ENCODE measurements around the gene RAB8A. TPM values are rescaled to one million over a fixed set of nuclear protein-coding genes. Genes with fewer than 3 reads are reported as not detected.

The RAB8A gene
- total RNA-seq, 1 donor from 2014 or later = 34.4 TPM

DNA sequence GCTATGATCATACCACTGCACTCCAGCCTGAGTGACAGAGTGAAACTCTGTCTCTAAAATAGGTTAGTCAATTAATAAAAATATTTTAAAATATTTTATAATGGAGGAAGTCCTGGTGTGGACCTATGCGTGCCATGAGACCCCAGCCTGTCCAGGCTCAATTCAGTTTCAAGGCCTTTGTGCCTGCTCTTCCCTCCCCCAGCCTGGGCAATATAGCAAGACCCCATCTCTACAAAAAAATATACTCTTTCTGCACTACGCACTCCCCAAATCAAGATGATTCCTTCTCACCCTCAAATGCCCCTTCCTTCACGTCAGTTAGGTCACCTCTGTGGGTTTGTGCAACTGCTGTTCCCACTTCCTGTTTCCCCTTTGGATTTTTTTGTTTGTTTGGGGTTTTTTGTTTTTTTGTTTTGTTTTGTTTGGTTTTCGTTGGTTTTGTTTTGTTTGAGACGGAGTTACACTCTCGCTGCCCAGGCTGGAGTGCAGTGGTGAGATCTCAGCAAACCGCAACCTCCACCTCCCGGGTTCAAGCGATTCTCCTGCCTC lies 30.4 kb downstream of the RAB8A start:
- DNase-seq (ENCODE audit: low spot score) = no peak

DNA sequence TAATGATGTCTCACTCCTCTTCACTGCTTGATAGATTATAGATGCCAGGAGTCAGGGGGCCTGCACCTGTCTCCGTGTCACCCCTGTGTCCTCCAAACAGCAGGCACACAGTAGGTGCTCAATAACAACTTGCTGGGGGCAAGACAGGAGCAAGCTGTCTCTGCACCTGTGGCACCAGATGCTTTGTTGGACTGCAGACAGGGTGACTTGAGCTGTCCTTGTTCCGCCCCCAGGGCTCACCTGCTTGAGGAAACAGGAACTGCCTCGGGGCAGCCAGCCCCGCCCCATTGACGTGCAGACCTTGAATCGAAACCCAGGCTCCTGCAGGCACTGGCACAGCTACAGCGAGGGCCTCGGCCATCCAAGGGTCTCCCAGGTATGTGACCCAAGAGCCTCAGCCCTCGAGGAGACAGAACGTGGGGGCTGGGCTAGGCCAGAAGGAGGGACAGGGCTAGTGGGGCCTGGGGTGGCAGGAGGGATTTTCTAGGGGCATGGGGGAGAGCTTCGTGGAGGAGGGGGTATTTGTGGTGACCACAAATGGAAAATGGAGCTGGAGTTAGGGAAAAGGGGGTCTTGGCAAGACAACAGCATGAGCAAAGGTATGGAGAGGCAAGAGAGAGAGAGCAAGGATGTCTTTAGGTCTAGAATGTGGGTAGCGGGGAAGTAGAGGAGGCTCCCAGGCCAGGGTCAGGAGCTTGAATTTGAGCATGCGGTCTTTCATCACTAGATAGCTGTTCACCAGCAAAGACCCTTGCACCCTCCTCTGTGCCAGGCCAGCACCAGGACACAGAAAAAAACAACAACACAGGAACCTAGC lies 31.9 kb downstream of the RAB8A start, which contains the start of gene HSH2D:
TSS of gene HSH2D (plus strand) at position 287 of the 817 bp plus-strand sequence. CDS start 5,066 bp downstream, outside the sequence.
- no peak for DNase-seq (ENCODE audit: low spot score)

DNA sequence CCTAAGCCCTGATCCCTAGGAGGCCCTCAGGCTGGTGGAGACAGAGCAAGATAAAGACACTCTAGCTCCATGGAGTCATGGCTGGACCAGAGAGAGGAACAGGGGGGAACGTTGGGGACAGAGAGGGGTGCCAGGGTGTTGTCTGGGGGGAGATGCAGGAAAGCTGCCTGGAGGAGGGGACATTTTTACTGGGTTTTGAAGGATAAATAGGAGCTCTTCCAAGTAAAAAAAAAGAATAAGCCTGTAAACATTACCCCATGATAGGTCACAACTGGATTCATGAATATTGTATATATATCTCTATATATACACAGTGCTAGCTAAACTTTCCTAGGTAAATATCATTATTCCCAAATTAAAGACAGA lies 32.5 kb downstream of the RAB8A start:
- DNase-seq (ENCODE audit: low spot score) = no peak

DNA sequence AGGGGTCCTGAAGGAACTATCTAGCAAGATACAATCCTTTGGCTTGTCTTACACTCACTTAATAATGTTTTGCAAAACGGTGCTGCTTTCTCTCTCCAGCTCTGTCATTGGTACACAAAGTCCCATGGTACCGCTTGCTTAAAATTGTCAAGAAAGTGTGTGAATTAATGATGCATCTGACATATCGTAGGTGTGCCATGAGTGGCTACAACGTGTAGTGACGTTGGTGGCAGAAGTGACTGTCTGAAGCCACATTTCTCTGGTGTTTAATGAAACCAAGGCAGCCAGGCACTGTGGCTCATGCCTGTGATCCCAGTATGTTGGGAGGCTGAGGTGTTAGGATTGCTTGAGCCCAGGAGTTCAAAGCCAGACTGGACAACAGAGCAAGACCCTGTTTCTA lies 34.4 kb downstream of the RAB8A start:
- DNase-seq (ENCODE audit: low spot score) = no peak

DNA sequence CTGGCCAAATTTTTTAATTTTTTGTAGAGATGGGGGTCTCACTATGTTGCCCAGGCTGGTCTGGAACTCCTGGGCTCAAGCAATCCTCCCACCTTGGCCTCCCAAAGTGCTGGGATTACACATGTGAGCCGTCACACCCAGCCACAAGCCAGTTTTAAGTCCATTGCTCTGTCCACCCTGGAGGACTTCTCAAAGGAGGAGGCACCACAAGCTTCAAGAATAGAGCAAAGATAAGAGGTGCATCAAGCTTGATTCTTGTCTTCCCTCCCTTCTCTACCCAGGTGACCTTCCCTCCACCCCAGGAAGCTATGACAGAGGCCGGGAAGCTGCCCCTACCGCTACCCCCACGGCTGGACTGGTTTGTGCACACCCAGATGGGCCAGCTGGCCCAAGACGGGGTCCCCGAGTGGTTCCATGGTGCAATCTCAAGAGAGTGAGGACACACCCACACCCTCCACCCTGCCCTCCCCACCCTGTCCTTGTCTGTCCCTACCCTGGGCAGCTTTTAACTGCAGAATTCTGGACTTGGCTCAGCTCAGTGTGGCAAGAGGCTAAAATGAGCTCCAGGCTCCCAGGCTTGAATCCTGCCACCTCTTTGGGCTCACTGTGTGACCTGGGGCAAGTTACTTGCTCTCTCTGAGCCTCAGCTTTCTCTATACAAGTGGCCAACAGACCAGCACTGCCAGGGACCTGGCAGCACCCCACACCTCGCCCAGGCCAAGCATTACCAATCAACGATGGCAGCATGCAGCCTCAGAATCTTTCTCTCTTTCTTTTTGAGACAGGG lies 36.9 kb downstream of the RAB8A start:
- no peak for DNase-seq (ENCODE audit: low spot score)

DNA sequence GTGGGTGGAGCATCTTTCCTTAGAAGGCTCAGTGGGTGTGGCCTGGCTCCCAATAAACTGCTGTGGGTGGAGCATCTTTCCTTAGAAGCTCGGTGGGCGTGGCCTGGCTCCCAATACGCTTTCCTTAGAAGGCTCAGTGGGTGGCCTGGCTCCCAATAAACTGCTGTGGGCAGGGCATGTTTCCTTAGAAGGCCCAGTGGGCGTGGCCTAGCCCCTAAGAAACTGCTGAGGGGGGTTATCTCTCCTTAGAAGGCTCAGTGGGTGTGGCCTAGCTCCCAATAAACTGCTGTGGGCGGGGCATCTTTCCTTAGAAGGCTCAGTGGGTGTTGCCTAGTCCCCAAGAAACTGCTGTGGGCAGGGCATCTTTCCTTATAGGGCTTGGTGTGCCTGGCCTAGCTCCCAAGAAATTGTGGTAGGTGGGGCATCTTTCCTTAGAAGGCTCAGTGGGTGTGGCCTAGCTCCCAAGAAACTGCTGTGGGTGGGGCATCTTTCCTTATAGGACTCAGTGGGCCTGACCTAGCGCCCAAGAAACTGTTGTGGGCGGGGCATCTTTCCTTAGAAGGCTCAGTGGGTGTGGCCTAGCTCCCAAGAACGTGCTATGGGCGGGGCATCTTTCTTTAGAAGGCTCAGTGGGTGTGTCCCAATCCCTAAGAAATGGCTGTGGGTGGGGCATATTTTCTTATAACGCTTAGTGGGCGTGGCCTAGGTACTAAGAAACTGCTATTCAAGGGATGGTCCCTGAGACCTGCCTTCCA lies 42.1 kb downstream of the RAB8A start:
- no peak for DNase-seq (ENCODE audit: low spot score)

DNA sequence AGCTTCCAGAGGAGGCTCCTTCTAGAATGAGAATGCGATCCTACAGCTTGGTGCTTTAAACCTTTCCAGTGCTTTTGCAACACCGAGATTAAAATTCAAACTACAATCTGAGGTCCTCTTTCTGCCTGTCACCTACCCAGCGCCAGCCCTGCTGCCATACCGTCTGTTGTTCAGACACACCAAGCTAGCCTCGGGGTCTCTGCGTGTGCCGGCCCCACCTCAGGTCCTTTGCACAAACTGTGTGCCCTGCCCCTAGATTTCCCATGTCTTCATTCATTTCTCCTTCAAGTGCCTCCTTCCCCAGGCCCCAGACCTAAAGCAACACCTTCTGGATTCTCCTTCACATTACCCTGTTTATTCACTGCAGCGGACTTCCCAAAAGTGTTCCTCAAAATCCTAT lies 42.9 kb downstream of the RAB8A start:
- no peak for DNase-seq (ENCODE audit: low spot score)

DNA sequence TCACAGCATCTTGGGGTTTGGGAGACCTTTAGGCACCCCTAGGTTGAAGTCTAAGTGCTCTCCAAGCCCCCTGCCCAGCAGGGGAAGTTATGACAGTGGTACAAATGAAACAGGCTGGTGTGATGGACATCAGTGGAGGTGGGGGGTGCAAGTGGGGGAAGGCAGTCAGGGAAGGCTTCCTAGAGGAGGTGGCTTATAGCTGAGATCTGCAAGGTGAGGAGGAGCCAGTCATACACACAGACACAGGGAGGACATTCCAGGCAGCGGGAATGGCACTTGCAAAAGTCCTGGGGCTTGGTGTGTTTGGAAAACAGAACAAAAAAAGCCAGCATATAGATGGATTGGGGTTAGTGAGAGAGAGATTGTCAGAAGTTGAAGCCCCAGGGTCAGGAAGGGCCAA lies 43.4 kb downstream of the RAB8A start:
- no peak for DNase-seq (ENCODE audit: low spot score)

DNA sequence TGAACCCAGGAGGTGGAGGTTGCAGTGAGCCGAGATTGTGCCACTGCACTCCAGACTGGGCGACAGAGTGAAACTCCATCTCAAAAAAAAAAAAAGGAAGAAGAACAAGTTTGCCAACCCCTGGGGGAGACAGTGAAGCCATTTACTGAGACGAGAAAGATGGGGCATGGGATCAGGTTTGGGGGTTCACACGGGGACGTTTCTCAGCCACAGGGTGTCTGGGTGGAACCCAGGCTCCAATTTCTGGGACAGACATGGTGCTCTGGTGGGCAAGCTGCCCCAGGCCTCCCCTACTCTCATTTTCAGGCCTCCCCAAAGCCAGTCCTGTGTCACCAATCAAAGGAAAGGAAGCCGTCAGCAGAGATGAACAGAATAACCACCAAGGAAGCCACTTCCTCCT lies 45.2 kb downstream of the RAB8A start:
- DNase-seq (ENCODE audit: low spot score) = no peak

DNA sequence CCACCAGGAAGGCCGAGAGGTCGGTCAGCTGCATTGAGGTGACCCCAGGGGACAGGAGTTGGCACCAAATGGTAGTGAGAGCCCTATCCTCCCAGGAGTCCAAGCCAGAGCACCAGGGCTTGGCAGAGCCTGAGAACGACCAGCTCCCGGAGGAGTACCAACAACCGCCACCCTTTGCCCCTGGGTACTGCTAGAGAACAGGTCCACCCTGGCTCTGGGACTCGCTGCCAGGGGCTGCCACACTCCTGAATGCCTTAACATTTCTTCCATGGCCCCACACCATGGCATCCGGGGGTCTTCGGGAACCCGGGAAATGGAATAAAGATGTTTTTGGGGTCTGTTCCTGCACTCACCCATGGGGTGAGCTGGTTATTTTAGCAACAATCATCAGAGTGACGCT lies 45.9 kb downstream of the RAB8A start:
- DNase-seq (ENCODE audit: low spot score) = no peak

DNA sequence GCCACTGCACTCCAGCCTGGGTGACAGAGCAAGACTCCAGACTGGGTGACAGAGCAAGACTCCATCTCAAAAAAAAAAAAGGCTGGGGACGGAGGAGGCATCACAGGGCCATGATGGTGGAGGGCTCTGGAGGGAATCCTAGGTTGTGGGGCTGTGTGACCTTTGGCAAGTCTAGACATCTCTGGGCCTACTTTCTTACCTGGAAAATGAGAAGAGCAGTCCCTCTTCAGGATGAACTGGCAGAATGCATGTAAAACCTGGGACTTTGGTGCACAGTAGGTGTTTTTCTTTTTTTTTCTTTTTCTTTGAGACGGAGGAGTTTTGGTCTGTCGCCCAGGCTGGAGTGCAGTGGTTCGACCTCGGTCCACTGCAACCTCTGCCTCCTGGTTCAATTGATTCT lies 48.0 kb downstream of the RAB8A start:
- no peak for DNase-seq (ENCODE audit: low spot score)

DNA sequence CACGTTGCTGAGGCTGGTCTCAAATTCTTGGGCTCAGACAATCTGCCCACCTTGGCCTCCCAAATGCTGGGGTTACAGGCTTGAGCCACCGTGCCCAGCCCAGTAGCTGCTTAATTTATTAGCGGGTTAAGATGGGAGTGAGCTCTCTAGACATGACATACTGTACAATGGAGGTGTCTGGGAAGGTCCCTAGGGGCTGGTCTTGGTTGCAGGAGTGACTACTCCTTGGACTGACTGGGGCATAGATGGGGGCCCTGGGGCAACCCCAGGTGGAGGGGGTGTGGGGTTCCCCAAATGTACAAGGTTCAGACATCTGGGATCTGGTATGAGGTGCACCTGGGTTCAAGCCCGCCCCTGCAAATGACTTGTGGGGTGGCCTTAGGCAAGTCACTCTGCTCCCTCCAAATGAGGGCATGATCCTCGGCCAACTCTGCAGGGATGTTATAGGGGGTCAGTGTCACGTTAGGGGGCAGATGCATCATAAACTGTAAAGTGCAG lies 48.8 kb downstream of the RAB8A start:
- DNase-seq (ENCODE audit: low spot score) = no peak

DNA sequence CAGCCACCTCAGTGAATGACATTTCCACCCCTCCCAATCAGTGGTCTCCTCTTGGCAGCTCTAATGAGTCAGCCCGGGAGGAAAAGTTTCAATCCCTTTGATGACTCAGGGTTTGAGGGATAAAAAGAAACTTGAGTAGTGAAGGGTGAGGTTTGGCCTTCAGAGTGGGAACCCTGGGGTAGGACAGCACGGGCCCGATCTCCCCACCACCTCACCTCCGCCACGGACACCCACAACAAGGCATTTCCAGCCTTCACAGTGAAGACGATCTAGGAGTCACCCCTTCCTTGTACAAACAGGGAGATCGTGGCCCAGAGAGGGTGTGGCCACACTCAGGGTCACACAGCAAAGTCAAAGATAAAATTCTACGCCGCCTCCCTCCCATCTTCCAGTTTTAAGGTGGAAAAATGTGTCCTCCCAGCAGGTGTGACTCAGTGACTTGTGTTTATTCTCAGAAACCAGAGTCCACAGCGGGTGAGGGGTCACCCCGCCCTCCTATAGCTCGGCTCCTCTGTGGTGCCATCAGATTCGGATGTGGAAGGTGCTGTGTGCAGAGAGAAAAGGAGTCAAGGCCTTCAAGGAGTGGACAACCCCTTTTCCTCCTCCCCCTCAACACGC lies 49.4 kb downstream of the RAB8A start:
- DNase-seq (ENCODE audit: low spot score) = no peak

DNA sequence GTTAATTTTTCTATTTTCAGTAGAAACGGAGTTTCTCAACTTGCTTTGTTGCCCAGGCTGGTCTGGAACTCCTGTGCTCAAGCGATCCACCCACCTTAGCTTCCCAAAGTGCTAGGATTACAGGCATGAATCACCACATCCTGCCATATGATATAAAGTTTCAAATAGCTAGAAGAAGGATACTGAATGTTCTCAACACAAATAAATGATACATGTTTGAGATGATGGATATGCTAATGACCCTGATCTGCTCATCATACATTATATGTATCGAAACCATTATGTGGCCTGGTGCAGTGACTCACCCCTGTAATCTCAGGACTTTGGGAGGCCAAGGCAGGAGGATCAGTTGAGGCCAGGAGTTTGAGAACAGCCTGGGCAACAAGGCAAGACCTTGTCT lies 50.2 kb downstream of the RAB8A start:
- DNase-seq (ENCODE audit: low spot score) = peak; percentile 52

DNA sequence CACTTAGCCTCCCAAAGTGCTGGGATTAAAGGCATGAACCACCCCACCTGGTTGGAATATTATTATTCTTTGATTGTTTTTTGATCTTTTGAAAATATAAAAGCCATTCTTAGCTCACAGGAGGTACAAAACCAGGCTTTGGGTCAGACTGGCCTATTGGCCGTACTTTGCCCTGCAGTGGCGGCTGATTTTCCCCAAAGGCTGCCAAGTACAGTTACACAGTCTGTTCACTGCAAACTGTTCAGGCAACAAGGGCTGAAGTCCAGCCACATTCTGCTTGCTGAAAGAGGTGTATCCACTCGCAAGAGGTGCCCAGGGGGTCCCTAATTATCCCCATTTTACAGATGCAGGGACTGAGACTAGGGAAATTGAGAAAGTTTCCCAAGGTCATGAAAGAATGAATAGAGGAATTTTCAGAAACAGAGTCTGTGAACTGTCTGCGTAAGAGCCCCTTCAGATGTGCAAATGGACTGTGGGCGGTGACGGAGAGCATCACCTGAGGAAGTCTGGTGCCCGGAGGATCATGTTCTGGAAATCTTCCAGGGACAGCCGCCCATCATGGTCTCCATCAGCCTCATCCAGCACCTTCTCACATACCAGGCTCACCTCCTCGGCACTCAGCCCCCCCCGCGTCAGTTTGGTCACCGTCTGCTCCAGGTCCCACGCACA lies 52.7 kb downstream of the RAB8A start:
- no peak for DNase-seq (ENCODE audit: low spot score)

DNA sequence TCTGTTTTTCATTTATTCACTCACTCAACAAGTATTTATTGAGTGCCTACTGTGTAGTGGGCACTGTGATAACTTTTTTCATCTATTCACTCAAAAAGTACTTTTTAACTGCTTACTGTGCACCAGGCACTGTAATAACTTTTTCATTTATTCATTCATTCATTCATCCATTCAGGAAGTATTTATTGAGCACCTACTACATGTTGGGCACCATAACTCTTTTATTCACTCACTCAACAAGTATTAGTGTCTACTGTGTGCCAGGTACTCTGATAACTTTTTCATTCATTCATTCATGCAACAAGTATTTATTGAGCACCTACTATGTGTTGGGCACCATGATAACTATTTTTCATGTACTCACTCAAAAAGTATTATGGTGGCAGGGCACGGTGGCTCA lies 54.7 kb downstream of the RAB8A start:
- DNase-seq (ENCODE audit: low spot score) = no peak

DNA sequence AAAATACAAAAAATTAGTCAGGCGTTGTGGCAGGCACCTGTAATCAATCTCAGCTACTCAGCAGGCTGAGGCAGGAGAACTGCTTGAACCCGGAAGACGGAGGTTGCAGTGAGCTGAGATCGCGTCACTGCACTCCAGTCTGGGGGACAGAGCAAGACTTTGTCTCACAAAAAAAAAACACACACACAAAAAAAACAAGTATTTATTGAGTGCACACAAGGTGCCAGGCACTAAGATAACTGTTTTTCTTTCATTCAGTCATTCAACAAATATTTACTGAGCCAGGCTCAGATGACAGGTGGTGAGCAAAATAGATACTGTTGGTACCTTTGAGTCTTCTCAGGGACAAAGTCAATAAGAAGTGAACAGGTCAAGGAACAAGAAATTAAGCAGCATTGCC lies 55.4 kb downstream of the RAB8A start:
- DNase-seq (ENCODE audit: low spot score) = no peak

DNA sequence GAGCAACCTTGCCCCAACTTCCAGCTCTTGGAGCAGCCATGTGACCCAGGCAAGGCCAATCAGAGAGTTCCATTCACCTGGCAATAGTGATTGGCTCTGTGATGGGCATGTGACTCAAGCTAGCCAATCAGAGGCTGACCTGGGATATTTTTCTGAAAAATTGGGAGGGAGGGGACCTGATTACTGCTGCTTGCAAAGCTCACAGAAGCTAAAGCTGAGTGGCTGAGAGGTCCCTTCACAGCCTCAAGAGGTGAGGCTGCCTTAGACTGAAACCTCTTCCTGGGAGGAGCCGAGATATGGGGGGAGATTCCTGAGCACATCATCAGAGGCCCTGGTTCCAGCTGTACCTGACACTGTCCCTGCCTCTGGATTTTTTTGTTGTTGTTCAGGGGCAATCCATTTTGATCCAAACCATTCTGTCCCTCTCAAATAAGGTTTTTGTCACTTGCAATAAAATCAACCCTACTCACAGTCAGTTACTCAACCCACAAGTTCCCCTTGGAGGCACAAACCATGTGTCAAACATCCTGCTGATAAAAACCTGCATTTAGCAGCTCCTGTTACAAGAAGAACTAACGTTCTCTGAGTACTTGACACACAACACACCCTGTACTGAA lies 56.9 kb downstream of the RAB8A start:
- no peak for DNase-seq (ENCODE audit: low spot score)

DNA sequence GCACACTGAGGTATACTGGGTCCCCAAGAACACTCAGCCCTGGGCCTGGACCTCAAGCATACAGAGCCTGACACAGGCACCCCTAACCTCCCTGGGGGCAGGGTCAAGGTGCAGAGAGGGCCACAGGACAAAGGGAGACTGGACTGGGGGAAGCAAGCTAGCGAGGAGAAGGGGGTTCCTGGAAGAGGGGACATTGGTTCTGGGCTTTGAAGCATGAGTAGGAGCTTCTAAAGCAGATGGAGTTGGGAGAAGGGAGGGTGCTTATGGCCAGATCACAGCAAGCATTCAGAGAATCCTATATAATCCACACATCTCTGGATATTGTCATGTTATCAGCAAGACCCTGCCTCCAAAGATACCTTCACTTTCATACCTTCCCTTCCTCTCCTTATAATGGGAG lies 58.4 kb downstream of the RAB8A start:
- DNase-seq (ENCODE audit: low spot score) = no peak

DNA sequence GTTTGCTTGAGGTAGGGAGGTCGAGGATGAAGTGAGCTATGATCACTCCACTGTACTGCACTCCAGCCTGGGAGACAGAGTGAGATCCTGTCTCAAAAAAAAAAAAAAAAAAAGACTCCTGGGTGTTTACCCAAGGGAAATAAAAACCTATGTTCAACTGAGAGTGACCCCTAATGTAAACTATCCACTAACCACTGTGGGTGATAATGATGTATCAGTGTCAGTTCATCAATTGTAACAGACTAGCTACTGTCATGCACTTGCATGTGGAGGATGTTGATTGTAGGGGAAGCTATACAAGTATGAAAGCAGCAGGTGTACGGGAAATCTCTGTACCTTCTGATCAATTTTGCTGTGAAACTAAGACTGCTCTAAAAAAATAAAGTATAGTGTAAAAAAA lies 64.3 kb downstream of the RAB8A start:
- no peak for DNase-seq (ENCODE audit: low spot score)
